Measurements from ENCODE around the gene PTTG1IP. TPM values are rescaled to one million over a fixed set of nuclear protein-coding genes. Genes with fewer than 3 reads are reported as not detected.
A peak's percentile ranks its signal among the peaks of the same experiment; 100 is the strongest.

The PTTG1IP gene
- total RNA-seq, 1 experiment from 2014 or later: 96.0 TPM

DNA sequence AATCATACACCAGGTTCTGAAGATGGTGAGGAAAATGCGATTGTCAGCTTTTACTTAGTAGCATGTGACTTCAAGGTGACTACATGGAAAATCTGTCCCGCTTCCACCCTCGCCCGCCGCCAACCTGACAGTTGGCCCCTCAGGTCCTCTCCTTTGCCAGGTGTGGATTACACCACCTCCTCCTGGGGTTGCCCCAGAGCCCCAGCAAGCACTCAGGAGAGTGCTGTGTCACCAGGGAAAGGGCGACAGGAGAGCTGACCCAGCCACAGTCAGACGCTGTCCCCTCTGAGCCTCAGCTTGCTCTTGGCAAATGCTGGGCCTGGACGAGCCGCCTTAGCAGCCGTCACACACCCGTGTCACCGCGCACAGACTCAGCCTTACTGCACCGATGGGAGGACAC is 17.9 kb downstream of the PTTG1IP start:
- no peaks in the 10 kb centered on the region for H3K9me3 Mint-ChIP-seq
- TF ChIP-seq, protein P1, sequence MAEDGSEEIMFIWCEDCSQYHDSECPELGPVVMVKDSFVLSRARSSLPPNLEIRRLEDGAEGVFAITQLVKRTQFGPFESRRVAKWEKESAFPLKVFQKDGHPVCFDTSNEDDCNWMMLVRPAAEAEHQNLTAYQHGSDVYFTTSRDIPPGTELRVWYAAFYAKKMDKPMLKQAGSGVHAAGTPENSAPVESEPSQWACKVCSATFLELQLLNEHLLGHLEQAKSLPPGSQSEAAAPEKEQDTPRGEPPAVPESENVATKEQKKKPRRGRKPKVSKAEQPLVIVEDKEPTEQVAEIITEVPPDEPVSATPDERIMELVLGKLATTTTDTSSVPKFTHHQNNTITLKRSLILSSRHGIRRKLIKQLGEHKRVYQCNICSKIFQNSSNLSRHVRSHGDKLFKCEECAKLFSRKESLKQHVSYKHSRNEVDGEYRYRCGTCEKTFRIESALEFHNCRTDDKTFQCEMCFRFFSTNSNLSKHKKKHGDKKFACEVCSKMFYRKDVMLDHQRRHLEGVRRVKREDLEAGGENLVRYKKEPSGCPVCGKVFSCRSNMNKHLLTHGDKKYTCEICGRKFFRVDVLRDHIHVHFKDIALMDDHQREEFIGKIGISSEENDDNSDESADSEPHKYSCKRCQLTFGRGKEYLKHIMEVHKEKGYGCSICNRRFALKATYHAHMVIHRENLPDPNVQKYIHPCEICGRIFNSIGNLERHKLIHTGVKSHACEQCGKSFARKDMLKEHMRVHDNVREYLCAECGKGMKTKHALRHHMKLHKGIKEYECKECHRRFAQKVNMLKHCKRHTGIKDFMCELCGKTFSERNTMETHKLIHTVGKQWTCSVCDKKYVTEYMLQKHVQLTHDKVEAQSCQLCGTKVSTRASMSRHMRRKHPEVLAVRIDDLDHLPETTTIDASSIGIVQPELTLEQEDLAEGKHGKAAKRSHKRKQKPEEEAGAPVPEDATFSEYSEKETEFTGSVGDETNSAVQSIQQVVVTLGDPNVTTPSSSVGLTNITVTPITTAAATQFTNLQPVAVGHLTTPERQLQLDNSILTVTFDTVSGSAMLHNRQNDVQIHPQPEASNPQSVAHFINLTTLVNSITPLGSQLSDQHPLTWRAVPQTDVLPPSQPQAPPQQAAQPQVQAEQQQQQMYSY (CRISPR knock-in tag; IDR thresholded peaks at IDR 0.05): no peak
- TF ChIP-seq JUN (CRISPR knock-in tag; IDR thresholded peaks at IDR 0.05): no peak
- no peak for TF ChIP-seq ESRRA (CRISPR knock-in tag; IDR thresholded peaks at IDR 0.05; ENCODE audit: borderline replicate concordance)
- TF ChIP-seq, protein P2, sequence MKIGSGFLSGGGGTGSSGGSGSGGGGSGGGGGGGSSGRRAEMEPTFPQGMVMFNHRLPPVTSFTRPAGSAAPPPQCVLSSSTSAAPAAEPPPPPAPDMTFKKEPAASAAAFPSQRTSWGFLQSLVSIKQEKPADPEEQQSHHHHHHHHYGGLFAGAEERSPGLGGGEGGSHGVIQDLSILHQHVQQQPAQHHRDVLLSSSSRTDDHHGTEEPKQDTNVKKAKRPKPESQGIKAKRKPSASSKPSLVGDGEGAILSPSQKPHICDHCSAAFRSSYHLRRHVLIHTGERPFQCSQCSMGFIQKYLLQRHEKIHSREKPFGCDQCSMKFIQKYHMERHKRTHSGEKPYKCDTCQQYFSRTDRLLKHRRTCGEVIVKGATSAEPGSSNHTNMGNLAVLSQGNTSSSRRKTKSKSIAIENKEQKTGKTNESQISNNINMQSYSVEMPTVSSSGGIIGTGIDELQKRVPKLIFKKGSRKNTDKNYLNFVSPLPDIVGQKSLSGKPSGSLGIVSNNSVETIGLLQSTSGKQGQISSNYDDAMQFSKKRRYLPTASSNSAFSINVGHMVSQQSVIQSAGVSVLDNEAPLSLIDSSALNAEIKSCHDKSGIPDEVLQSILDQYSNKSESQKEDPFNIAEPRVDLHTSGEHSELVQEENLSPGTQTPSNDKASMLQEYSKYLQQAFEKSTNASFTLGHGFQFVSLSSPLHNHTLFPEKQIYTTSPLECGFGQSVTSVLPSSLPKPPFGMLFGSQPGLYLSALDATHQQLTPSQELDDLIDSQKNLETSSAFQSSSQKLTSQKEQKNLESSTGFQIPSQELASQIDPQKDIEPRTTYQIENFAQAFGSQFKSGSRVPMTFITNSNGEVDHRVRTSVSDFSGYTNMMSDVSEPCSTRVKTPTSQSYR (CRISPR knock-in tag; IDR thresholded peaks at IDR 0.05): no peak
- no peak for TF ChIP-seq ETV6 (CRISPR knock-in tag; IDR thresholded peaks at IDR 0.05)
- TF ChIP-seq FOXJ3 (CRISPR knock-in tag; IDR thresholded peaks at IDR 0.05; ENCODE audit: borderline replicate concordance): no peak
- no peak for TF ChIP-seq ZNF232 (CRISPR knock-in tag; IDR thresholded peaks at IDR 0.05)
- no peak for TF ChIP-seq FOXK1 (CRISPR knock-in tag; IDR thresholded peaks at IDR 0.05)
- no peak for TF ChIP-seq EMX1 (CRISPR knock-in tag; IDR thresholded peaks at IDR 0.05)
- H3K27ac Mint-ChIP-seq: no peak overlapping the region; the same call in 1 of the 2 replicates
- peaks cover 64% of the 10 kb centered on the region for H3K36me3 Mint-ChIP-seq
- ChIA-PET CTCF (no interaction called here), POLR2A (interaction anchor here (0.6 kb wide), 1 partner anchor 16 kb away, joined by 5 read pairs; no protein-coding TSS in a partner anchor)
- ATAC-seq (no peak), DNase-seq (ENCODE audit: low spot score) (no peak)
- no peak overlapping the region for H3K4me3 Mint-ChIP-seq
- H3K4me1 Mint-ChIP-seq: no peaks in the 10 kb centered on the region
- H3K27me3 Mint-ChIP-seq (ENCODE audit: low read depth): no peaks in the 10 kb centered on the region

- ChIA-PET POLR2A (interaction anchor here (0.6 kb wide), 1 partner anchor 16 kb away, joined by 5 read pairs; no protein-coding TSS in a partner anchor), CTCF (no interaction called here)
- Mint-ChIP-seq H3K4me1 (no peaks in the 10 kb centered on the region), H3K27ac (0 out of 2 replicates have a peak overlapping the region, but pooled peaks have one; percentile 22), H3K9me3 (no peaks in the 10 kb centered on the region), H3K27me3 (ENCODE audit: low read depth) (no peaks in the 10 kb centered on the region), H3K4me3 (no peak overlapping the region), H3K36me3 (peaks cover 68% of the 10 kb centered on the region)
- TF ChIP-seq, protein P3, sequence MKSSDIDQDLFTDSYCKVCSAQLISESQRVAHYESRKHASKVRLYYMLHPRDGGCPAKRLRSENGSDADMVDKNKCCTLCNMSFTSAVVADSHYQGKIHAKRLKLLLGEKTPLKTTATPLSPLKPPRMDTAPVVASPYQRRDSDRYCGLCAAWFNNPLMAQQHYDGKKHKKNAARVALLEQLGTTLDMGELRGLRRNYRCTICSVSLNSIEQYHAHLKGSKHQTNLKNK (CRISPR knock-in tag; IDR thresholded peaks at IDR 0.05): no peak
- TF ChIP-seq ZSCAN18 (CRISPR knock-in tag; IDR thresholded peaks at IDR 0.05) (no peak), CTCF (IDR thresholded peaks at IDR 0.05) (no peak), FOXJ3 (CRISPR knock-in tag; IDR thresholded peaks at IDR 0.05; ENCODE audit: borderline replicate concordance) (no peak), MLX (CRISPR knock-in tag; IDR thresholded peaks at IDR 0.05) (no peak), GRHL2 (CRISPR knock-in tag; IDR thresholded peaks at IDR 0.05; ENCODE audit: insufficient replicate concordance, severe bottlenecking) (no peak), NR3C1 (CRISPR knock-in tag; conservative IDR thresholded peaks at IDR 0.05; ENCODE audit: low read depth) (no peak), SMAD3 (CRISPR knock-in tag; IDR thresholded peaks at IDR 0.05; ENCODE audit: borderline replicate concordance) (no peak), ZNF671 (CRISPR knock-in tag; IDR thresholded peaks at IDR 0.05) (no peak)
- ATAC-seq (no peak), DNase-seq (ENCODE audit: low spot score) (no peak)
Observed at GRCh38 chr21:44854664-44855446, 18.6 kb downstream of the PTTG1IP start.
